A549 (cell line): ENCODE results near the gene ADISSP.

ENCODE experiments used
- CHD2 ChIP-seq: fragments of 150-350 bp; IDR thresholded peaks from 2 replicates; pipeline ENCODE4 v1.6.1; 2014; ENCODE audit warnings: low read length; ENCODE audit not compliant: partially characterized antibody
- CTCF ChIP-seq: fragments of >200 bp; sonication (Bioruptor Twin); formaldehyde crosslinking; IDR thresholded peaks from 3 replicates; pipeline ENCODE4 v1.5.1; 2016
- JUNB ChIP-seq: fragments of >200 bp; sonication (Bioruptor Twin); formaldehyde crosslinking; IDR thresholded peaks from 2 replicates; pipeline ENCODE4 v1.6.1; 2016
- MAFK ChIP-seq: fragments of 450-650 bp; IDR thresholded peaks from 2 replicates; pipeline ENCODE4 v1.6.1; 2014; ENCODE audit not compliant: partially characterized antibody
- MAX ChIP-seq: IDR thresholded peaks from 2 replicates; pipeline ENCODE4 v1.6.1; 2012
- POLR2A ChIP-seq: IDR thresholded peaks from 2 replicates; pipeline ENCODE4 v1.6.1; 2012; ENCODE audit warnings: mild to moderate bottlenecking, low read length
- RAD21 ChIP-seq, 2 experiments: fragments of >200 bp in 1 of 2; sonication (Bioruptor Twin) in 1 of 2; formaldehyde crosslinking in 1 of 2; IDR thresholded peaks in 1 of 2; conservative IDR thresholded peaks in 1 of 2; 2 replicates in 1 of 2; 3 replicates in 1 of 2; pipeline ENCODE4 v1.6.1; 2012 to 2018; ENCODE audit warnings: inconsistent platforms in 1 of 2

- TF ChIP-seq RAD21 (conservative IDR thresholded peaks at IDR 0.05 in 1 of 2, IDR thresholded peaks at IDR 0.05 in 1 of 2) (no peak), CTCF (no peak), JUNB (no peak), POLR2A (no peak), MAFK (peak; percentile 87), MAX (no peak), CHD2 (no peak)
Observed at GRCh38 chr20:3727401-3728021, 40.0 kb downstream of the ADISSP start.
